ENCODE results near the gene TDRD15.

The TDRD15 gene

GRCh38 chr2:21123473-21124393, at the start of gene TDRD15:
TDRD15 (plus strand) TSS chr2:21123968; CDS start chr2:21137468, 13,500 bp downstream.
- no peak within 1 kb of the TSS for H3K4me2 ChIP-seq (ENCODE audit: low read depth, low read length)
- no peak within 1 kb of the TSS for H3K9ac ChIP-seq (ENCODE audit: low read length)
- no peaks in the 10 kb centered on the region for H3K4me1 ChIP-seq (ENCODE audit: low read length)
- TF ChIP-seq, protein P1, sequence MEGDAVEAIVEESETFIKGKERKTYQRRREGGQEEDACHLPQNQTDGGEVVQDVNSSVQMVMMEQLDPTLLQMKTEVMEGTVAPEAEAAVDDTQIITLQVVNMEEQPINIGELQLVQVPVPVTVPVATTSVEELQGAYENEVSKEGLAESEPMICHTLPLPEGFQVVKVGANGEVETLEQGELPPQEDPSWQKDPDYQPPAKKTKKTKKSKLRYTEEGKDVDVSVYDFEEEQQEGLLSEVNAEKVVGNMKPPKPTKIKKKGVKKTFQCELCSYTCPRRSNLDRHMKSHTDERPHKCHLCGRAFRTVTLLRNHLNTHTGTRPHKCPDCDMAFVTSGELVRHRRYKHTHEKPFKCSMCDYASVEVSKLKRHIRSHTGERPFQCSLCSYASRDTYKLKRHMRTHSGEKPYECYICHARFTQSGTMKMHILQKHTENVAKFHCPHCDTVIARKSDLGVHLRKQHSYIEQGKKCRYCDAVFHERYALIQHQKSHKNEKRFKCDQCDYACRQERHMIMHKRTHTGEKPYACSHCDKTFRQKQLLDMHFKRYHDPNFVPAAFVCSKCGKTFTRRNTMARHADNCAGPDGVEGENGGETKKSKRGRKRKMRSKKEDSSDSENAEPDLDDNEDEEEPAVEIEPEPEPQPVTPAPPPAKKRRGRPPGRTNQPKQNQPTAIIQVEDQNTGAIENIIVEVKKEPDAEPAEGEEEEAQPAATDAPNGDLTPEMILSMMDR (IDR thresholded peaks at IDR 0.05; ENCODE audit: low read length): no peak
- TF ChIP-seq EZH2 (optimal IDR thresholded peaks at IDR 0.05; ENCODE audit: low read depth, low read length) (no peak), EZH2phosphoT487 (IDR thresholded peaks at IDR 0.05; ENCODE audit: low read length) (no peak)
- H3K79me2 ChIP-seq (ENCODE audit: low read length): no peaks in the 10 kb centered on the region
- H2AFZ ChIP-seq (ENCODE audit: low read length): no peak within 1 kb of the TSS
- no peaks in the 10 kb centered on the region for H3K27me3 ChIP-seq (replicated peaks; ENCODE audit: insufficient read depth, low read length)
- DNase-seq: no peak
- H3K9me3 ChIP-seq (replicated peaks; ENCODE audit: insufficient read depth, low read length): no peaks in the 10 kb centered on the region
- H3F3A ChIP-seq (ENCODE audit: insufficient read depth, low read length): no peaks in the 10 kb centered on the region
- H3K36me3 ChIP-seq (replicated peaks; ENCODE audit: insufficient read depth, low read length): no peaks in the 10 kb centered on the region
- no peak within 1 kb of the TSS for H3K4me3 ChIP-seq (ENCODE audit: low read length)
- no peaks in the 10 kb centered on the region for H3K9me2 ChIP-seq (replicated peaks; ENCODE audit: insufficient read depth, low read length)
- H3K27ac ChIP-seq (ENCODE audit: low read length): no peak within 1 kb of the TSS
- no peaks in the 10 kb centered on the region for H4K20me1 ChIP-seq (ENCODE audit: insufficient read depth, low read length)

GRCh38 chr2:21078296-21078695, 45.5 kb upstream of the TDRD15 start:
- no peak overlapping the region for H3K9ac ChIP-seq (ENCODE audit: low read length)
- no peak overlapping the region for H2AFZ ChIP-seq (ENCODE audit: low read length)
- H3K9me2 ChIP-seq (replicated peaks; ENCODE audit: insufficient read depth, low read length): no peaks in the 10 kb centered on the region
- no peak for DNase-seq
- no peak overlapping the region for H3K4me2 ChIP-seq (ENCODE audit: low read depth, low read length)
- H3K27ac ChIP-seq (ENCODE audit: low read length): no peak overlapping the region
- no peaks in the 10 kb centered on the region for H3K36me3 ChIP-seq (replicated peaks; ENCODE audit: insufficient read depth, low read length)
- no peaks in the 10 kb centered on the region for H4K20me1 ChIP-seq (ENCODE audit: insufficient read depth, low read length)
- no peaks in the 10 kb centered on the region for H3F3A ChIP-seq (ENCODE audit: insufficient read depth, low read length)
- no peaks in the 10 kb centered on the region for H3K4me1 ChIP-seq (ENCODE audit: low read length)
- no peak for TF ChIP-seq EZH2phosphoT487 (IDR thresholded peaks at IDR 0.05; ENCODE audit: low read length)
- no peak for TF ChIP-seq EZH2 (optimal IDR thresholded peaks at IDR 0.05; ENCODE audit: low read depth, low read length)
- TF ChIP-seq, protein P1 (IDR thresholded peaks at IDR 0.05; ENCODE audit: low read length): no peak
- H3K9me3 ChIP-seq (replicated peaks; ENCODE audit: insufficient read depth, low read length): no peaks in the 10 kb centered on the region
- H3K4me3 ChIP-seq (ENCODE audit: low read length): no peak overlapping the region
- H3K79me2 ChIP-seq (ENCODE audit: low read length): no peaks in the 10 kb centered on the region
- H3K27me3 ChIP-seq (replicated peaks; ENCODE audit: insufficient read depth, low read length): no peaks in the 10 kb centered on the region

GRCh38 chr2:21083482-21083881, 40.3 kb upstream of the TDRD15 start:
- no peak overlapping the region for H3K4me2 ChIP-seq (ENCODE audit: low read depth, low read length)
- H3K9me3 ChIP-seq (replicated peaks; ENCODE audit: insufficient read depth, low read length): no peaks in the 10 kb centered on the region
- DNase-seq: no peak
- H3K4me1 ChIP-seq (ENCODE audit: low read length): no peaks in the 10 kb centered on the region
- H2AFZ ChIP-seq (ENCODE audit: low read length): no peak overlapping the region
- H3K4me3 ChIP-seq (ENCODE audit: low read length): no peak overlapping the region
- H3K36me3 ChIP-seq (replicated peaks; ENCODE audit: insufficient read depth, low read length): no peaks in the 10 kb centered on the region
- H3K9ac ChIP-seq (ENCODE audit: low read length): no peak overlapping the region
- no peaks in the 10 kb centered on the region for H4K20me1 ChIP-seq (ENCODE audit: insufficient read depth, low read length)
- H3K27ac ChIP-seq (ENCODE audit: low read length): no peak overlapping the region
- H3F3A ChIP-seq (ENCODE audit: insufficient read depth, low read length): no peaks in the 10 kb centered on the region
- TF ChIP-seq EZH2 (optimal IDR thresholded peaks at IDR 0.05; ENCODE audit: low read depth, low read length) (no peak), EZH2phosphoT487 (IDR thresholded peaks at IDR 0.05; ENCODE audit: low read length) (no peak)
- TF ChIP-seq, protein P1 (IDR thresholded peaks at IDR 0.05; ENCODE audit: low read length): no peak
- H3K9me2 ChIP-seq (replicated peaks; ENCODE audit: insufficient read depth, low read length): no peaks in the 10 kb centered on the region
- H3K27me3 ChIP-seq (replicated peaks; ENCODE audit: insufficient read depth, low read length): no peaks in the 10 kb centered on the region
- H3K79me2 ChIP-seq (ENCODE audit: low read length): no peaks in the 10 kb centered on the region
